GM18951 (cell line): ENCODE results near the gene CFB.

Source experiments
- POLR2A ChIP-seq: IDR thresholded peaks from 4 replicates; pipeline ENCODE4 v1.6.1; 2011; ENCODE audit warnings: mild to moderate bottlenecking; ENCODE audit not compliant: insufficient read length, insufficient read depth; ENCODE audit errors: extremely low read depth
- in situ Hi-C: fragments of 300-500 bp; cut with MboI; formaldehyde crosslinking; loops from one replicate; pipeline ENCODE4 v1.12.0; 2022; ENCODE audit warnings: low sequenced_read_pairs, mixed read lengths, inconsistent platforms; ENCODE audit not compliant: unreplicated experiment

The CFB gene

GRCh38 chr6:31948306-31948705 lies 2.4 kb downstream of the CFB start:
- no peak for TF ChIP-seq POLR2A
- in situ Hi-C loops = no loop called here

- in situ Hi-C loops = no loop called here
- no peak for TF ChIP-seq POLR2A
These were observed 3.0 kb downstream of the CFB start for GRCh38 chr6:31948753-31949413.

GRCh38 chr6:31949926-31950548 lies 4.1 kb downstream of the CFB start:
- no peak for TF ChIP-seq POLR2A
- in situ Hi-C loops = no loop called here

DNA sequence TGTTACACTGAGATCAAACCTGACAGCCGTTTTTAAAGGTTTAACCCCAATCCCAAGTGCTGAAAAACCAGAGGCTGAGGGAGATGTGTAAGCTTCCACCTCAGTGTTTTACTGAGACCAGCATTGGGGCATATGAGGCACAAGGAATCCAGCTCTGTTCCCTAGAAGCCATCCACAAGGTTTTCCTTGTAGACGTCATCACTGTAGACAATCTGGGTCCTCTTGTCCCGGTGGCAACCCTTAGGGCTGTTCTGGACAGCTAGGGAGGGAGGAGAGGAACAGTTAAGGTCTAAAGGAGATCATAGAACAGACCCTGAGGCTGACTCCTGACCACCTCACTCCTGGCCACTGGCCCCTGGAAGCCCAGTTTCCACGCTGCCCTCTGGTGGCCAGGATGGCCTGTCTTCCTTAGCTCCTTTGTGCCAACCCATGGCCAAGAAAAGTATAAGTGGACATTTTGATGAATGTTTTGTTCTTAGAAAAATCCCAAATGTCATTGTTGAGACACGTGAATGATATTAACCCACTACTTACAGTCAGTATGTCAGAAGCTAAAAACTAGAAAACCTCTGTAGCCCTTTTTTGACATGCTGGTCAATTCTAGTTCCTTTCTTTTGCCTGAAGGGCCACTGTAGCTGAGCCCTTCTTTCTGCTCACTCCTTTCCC lies 6.4 kb downstream of the CFB start:
- in situ Hi-C loops = no loop called here
- TF ChIP-seq POLR2A = no peak

DNA sequence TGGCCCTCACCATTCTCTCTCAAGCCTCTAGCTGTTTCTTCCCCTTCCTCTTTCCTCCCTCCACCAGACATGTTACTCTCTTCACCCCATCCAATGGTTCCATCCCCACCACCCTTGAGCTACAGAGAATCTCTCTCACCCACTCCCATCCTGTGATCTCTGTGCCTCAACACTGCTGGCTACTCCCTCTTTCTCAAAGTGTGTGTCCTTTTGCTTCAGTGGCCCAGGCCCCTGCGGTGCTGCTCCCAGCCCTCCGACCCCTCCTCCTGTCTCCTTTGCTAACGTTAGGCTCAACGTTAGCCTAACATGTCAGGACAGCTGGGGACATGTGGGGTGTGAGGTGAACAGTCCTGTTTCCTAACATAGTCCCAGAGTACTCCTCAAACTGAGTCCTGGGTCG lies 7.0 kb downstream of the CFB start:
- in situ Hi-C loops = no loop called here
- TF ChIP-seq POLR2A = no peak

- in situ Hi-C loops = no loop called here
- TF ChIP-seq POLR2A = no peak
These were observed 8.6 kb downstream of the CFB start for GRCh38 chr6:31954511-31954910.

DNA sequence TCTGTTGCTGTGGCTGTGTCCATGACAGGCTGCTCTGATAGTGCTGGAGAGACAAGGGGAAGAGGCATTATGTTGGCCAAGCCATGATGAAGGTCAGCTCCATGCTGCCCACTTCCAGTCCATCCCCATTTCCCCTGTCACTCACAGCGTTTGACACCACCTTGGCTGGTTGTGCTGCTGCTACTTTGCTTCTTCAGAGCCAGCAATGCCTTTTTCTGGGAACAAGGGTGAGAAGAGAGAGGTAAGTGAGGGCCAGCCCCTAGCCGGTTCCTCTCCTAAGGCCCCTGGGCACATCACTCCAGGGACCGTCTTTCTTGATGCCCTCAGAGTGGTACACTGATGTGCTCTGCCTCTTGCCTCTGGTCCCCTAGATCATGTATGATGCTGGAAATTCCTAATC lies 10.9 kb downstream of the CFB start:
- no peak for TF ChIP-seq POLR2A
- in situ Hi-C loops = no loop called here

- in situ Hi-C loops = no loop called here
- TF ChIP-seq POLR2A = no peak
These were observed 12.5 kb downstream of the CFB start for GRCh38 chr6:31958412-31958740.

DNA sequence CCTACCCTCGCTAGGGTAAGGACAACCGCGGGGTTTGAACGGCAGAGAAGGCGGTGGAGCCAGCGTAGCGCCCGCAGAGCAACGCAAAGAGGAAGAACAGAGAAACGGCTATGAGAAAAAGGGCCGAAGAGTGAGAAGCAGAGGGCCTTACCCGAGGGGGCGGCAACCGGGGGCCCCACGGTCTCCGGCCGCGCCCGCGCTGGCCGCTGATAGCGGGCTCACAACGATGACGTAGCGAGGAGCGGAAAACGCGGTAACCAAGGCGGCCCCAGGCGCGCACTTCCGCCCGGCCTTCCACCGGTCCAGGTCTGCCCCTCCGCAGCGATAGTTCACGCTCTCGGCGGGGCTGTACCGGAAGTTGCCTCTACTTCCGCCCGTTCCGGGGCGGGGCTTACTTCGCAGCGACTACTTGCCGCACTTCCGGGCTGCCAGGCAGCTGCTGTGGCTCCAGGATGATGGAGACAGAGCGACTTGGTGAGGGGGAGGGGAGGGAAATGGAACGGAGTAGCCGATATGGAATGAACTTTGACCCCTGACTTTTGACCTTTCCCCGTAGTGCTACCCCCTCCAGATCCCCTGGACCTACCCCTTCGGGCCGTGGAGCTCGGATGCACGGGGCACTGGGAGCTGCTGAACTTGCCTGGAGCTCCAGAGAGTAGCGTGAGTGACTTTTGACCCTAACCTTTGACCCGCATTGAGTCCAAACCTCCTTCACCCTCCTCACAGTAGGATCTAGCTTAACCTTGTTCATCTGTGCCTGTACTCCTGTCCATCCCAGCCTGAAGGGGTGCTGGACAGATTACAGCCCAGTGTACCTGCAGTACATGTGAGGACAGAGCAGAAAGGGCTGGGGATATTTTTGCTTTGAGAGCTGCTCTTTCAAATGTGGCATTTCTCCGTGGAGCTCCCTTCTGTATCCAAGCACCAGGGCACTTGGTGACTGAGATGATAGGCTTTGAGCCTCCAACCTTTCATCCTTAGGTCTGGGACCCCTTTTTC lies 13.1 kb downstream of the CFB start, which contains the start of the genes NELFE and SKIC2:
NELFE (minus strand) TSS at position 231 of the 999 bp plus-strand sequence. CDS start 525 bp downstream, outside the sequence.
SKIC2 (plus strand) TSS at position 435 of the 999 bp plus-strand sequence; CDS start at position 453, 18 bp downstream.
- in situ Hi-C loops = no loop called here
- peak; percentile 85 for TF ChIP-seq POLR2A

DNA sequence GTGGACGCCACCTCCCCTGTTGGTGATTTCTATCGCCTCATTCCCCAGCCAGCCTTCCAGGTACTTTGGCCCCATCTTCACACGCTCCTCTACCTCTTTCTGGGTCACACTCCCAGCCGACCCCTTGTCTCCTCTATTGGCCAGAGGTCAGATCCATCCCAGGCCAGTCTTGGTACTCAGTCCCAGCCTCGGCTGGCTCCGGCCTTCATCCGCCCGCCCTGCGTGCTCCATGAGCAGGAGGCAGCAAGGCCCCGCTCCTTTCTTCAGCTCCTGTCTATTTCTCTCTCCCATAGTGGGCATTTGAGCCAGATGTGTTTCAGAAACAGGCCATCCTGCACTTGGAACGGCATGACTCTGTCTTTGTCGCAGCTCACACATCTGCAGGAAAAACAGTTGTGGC lies 15.7 kb downstream of the CFB start:
- no peak for TF ChIP-seq POLR2A
- in situ Hi-C loops = no loop called here

- in situ Hi-C loops = no loop called here
- no peak for TF ChIP-seq POLR2A
These were observed 18.0 kb downstream of the CFB start for GRCh38 chr6:31963921-31964320.

GRCh38 chr6:31965700-31966099 lies 19.8 kb downstream of the CFB start:
- in situ Hi-C loops = no loop called here
- no peak for TF ChIP-seq POLR2A

DNA sequence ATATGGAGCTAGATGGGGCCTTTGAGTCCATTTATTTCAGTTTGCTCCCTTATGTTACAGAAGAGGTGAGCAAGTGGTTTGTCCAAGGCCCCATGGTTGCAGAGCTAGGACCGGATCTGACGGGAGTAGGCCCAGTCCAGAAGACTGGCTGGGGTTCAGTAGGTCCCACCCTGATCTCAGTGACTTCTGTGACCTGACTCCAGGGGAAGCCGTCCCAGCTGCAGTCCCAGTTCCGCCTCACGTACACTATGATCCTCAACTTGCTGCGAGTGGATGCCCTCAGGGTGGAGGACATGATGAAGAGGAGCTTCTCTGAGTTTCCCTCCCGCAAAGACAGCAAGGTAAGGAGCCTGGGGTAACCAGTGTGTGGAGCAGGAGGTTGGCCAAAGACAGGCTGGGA lies 20.6 kb downstream of the CFB start:
- in situ Hi-C loops = no loop called here
- no peak for TF ChIP-seq POLR2A
